IMR-90 (cell line): ENCODE results near the gene PYROXD2. TPM values are rescaled to one million over a fixed set of nuclear protein-coding genes. Genes with fewer than 3 reads are reported as not detected.

ENCODE experiments used
- ATAC-seq: fragments of 200-7000 bp; cut with Tn5 transposase; 2 replicates; pipeline ENCODE4 v1.9.1; 2020; ENCODE audit warnings: low read depth, mild to moderate bottlenecking, moderate library complexity
- BruUV-seq: library from RNA; stranded (reverse); fragments of 400-500 nt; replicated peaks from 2 replicates; lab custom pipeline; 2021; lab: Mats Ljungman, UMichigan
- CTCF ChIA-PET: fragments of 300-600 bp; formaldehyde crosslinking; extraction: SDS; loops from one replicate; lab custom pipeline; 2021; ENCODE audit warnings: antibody characterized with exemption; lab: Yijun Ruan, JAX
- POLR2A ChIA-PET: fragments of 300-600 bp; sonication (Branson Sonifier 250); formaldehyde crosslinking; loops from one replicate; lab custom pipeline; 2022; ENCODE audit warnings: antibody characterized with exemption; ENCODE audit not compliant: unreplicated experiment; lab: Charles Lee
- DNase-seq: peaks from one replicate; pipeline ENCODE4 v3.0.0; 2013
- H2AFZ ChIP-seq: replicated peaks from 2 replicates; pipeline ENCODE3; 2013; ENCODE audit warnings: low read length, mild to moderate bottlenecking; ENCODE audit not compliant: poor library complexity
- H2AK5ac ChIP-seq: 2 replicates; pipeline ENCODE4 v1.6.1; 2013; ENCODE audit warnings: low read depth, low read length, inconsistent platforms
- H2AK9ac ChIP-seq: replicated peaks from 2 replicates; pipeline ENCODE3; 2013; ENCODE audit warnings: mild to moderate bottlenecking, low read depth, low read length, moderate library complexity; ENCODE audit not compliant: poor library complexity
- H2BK120ac ChIP-seq: 2 replicates; pipeline ENCODE4 v1.6.1; 2013; ENCODE audit warnings: low read depth, low read length, inconsistent platforms
- H2BK15ac ChIP-seq: 3 replicates; pipeline ENCODE4 v1.6.1; 2013; ENCODE audit warnings: low read depth, low read length, inconsistent platforms
- H2BK20ac ChIP-seq: 2 replicates; pipeline ENCODE4 v1.6.1; 2013; ENCODE audit warnings: low read depth, mild to moderate bottlenecking, inconsistent platforms, low read length, moderate library complexity
- H2BK5ac ChIP-seq: 2 replicates; pipeline ENCODE4 v1.6.1; 2013; ENCODE audit warnings: mild to moderate bottlenecking, low read depth, low read length, inconsistent platforms; ENCODE audit not compliant: poor library complexity, severe bottlenecking
- H3K14ac ChIP-seq: replicated peaks from 2 replicates; pipeline ENCODE4 v1.6.1; 2013; ENCODE audit warnings: low read depth, low read length, inconsistent platforms
- H3K18ac ChIP-seq: 2 replicates; pipeline ENCODE4 v1.6.1; 2013; ENCODE audit warnings: low read depth, low read length, control low read depth
- H3K23ac ChIP-seq: 2 replicates; pipeline ENCODE4 v1.6.1; 2013; ENCODE audit warnings: low read depth, low read length, inconsistent platforms
- H3K27ac ChIP-seq: 2 replicates; pipeline ENCODE4 v1.5.1; 2013; ENCODE audit warnings: mild to moderate bottlenecking, control low read depth, low read length; ENCODE audit not compliant: insufficient read depth
- H3K27me3 ChIP-seq: 2 replicates; pipeline ENCODE4 v1.6.1; 2013; ENCODE audit warnings: low read length; ENCODE audit not compliant: control insufficient read depth, insufficient read depth
- H3K36me3 ChIP-seq: 2 replicates; pipeline ENCODE4 v1.6.1; 2013; ENCODE audit warnings: low read length, mixed read lengths; ENCODE audit not compliant: control insufficient read depth, insufficient read depth
- H3K4ac ChIP-seq: 2 replicates; pipeline ENCODE4 v1.6.1; 2013; ENCODE audit warnings: low read depth, low read length, inconsistent platforms
- H3K4me1 ChIP-seq: 2 replicates; pipeline ENCODE4 v1.6.1; 2013; ENCODE audit warnings: low read length, mixed read lengths; ENCODE audit not compliant: control insufficient read depth, insufficient read depth
- H3K4me2 ChIP-seq: 2 replicates; pipeline ENCODE4 v1.6.1; 2013; ENCODE audit warnings: low read depth, mild to moderate bottlenecking, control low read depth, low read length, moderate library complexity
- H3K4me3 ChIP-seq: 2 replicates; pipeline ENCODE4 v1.5.1; 2013; ENCODE audit warnings: low read depth, mild to moderate bottlenecking, control low read depth, low read length, moderate library complexity; ENCODE audit not compliant: insufficient read depth
- H3K56ac ChIP-seq: 2 replicates; pipeline ENCODE4 v1.6.1; 2013; ENCODE audit warnings: low read length, inconsistent platforms; ENCODE audit not compliant: insufficient read depth; ENCODE audit errors: extremely low read depth
- H3K79me1 ChIP-seq, 2 experiments: 2 replicates each; pipeline ENCODE4 v1.6.1; 2013; ENCODE audit warnings: low read length in 2 of 2, inconsistent platforms in 1 of 2, low read depth in 1 of 2
- H3K9ac ChIP-seq: 2 replicates; pipeline ENCODE4 v1.6.1; 2013; ENCODE audit warnings: low read depth, low read length, control low read depth
- H3K9me1 ChIP-seq: 2 replicates; pipeline ENCODE4 v1.6.1; 2013; ENCODE audit warnings: low read length, inconsistent platforms; ENCODE audit not compliant: insufficient read depth
- H3K9me3 ChIP-seq: 2 replicates; pipeline ENCODE4 v1.6.1; 2013; ENCODE audit warnings: low read length; ENCODE audit not compliant: control insufficient read depth, insufficient read depth
- H4K20me1 ChIP-seq: 2 replicates; pipeline ENCODE4 v1.6.1; 2013; ENCODE audit warnings: low read length, inconsistent platforms; ENCODE audit not compliant: insufficient read depth
- H4K5ac ChIP-seq: 2 replicates; pipeline ENCODE4 v1.6.1; 2013; ENCODE audit warnings: mild to moderate bottlenecking, low read depth, low read length, control low read depth
- H4K8ac ChIP-seq, 2 experiments: 2 replicates each; pipeline ENCODE4 v1.6.1; 2013; ENCODE audit warnings: low read depth in 2 of 2, low read length in 2 of 2, control low read depth in 1 of 2, inconsistent platforms in 1 of 2
- H4K91ac ChIP-seq: 2 replicates; pipeline ENCODE4 v1.6.1; 2013; ENCODE audit warnings: low read depth, low read length, inconsistent platforms; ENCODE audit not compliant: insufficient read depth
- CEBPB ChIP-seq: IDR thresholded peaks from 2 replicates; pipeline ENCODE4 v1.6.1; 2012; ENCODE audit warnings: low read depth, low read length, improper control_type of control experiment
- CHD1 ChIP-seq: IDR thresholded peaks from 2 replicates; pipeline ENCODE4 v1.6.1; 2012; ENCODE audit warnings: low read depth, low read length, improper control_type of control experiment
- FOS ChIP-seq: fragments of 150-350 bp; IDR thresholded peaks from 2 replicates; pipeline ENCODE4 v1.6.1; 2016; ENCODE audit warnings: low read depth, low read length
- POLR2A ChIP-seq: IDR thresholded peaks from 2 replicates; pipeline ENCODE4 v1.6.1; 2012; ENCODE audit warnings: mild to moderate bottlenecking, low read depth, low read length
- RAD21 ChIP-seq: IDR thresholded peaks from 2 replicates; pipeline ENCODE4 v1.6.1; 2012; ENCODE audit warnings: low read length, improper control_type of control experiment
- WGBS, 2 experiments: methylation state at CpG; one replicate each; pipeline versions ENCODE4 v1.1.5 to v1.1.7; 2013; ENCODE audit warnings: missing lambda C conversion rate in 2 of 2; ENCODE audit not compliant: insufficient read length in 1 of 2; ENCODE audit errors: extremely low coverage in 2 of 2; 5-methylcytosine and 5-hydroxymethylcytosine counted together
- dilution Hi-C: fragments of 300-500 bp; cut with HindIII; formaldehyde crosslinking; loops from one replicate; pipeline ENCODE4 v1.14.3; 2018; ENCODE audit warnings: low sequenced_read_pairs; ENCODE audit not compliant: unreplicated experiment
- in situ Hi-C: fragments of 300-500 bp; cut with MboI; formaldehyde crosslinking; loops from 3 replicates; pipeline ENCODE4 v1.14.3; 2019; ENCODE audit warnings: low sequenced_read_pairs, inconsistent platforms, mixed read lengths
- intact Hi-C: fragments of 100-400 bp; cut with micrococcal nuclease; formaldehyde crosslinking; loops from 2 replicates; pipeline ENCODE4 v1.10.0; 2022
- polyA plus RNA-seq, 3 experiments: library from polyadenylated mRNA; depleted of rRNA; stranded (reverse); fragments of >200 nt; gene quantifications; 2 replicates each; pipeline ENCODE4 v1.2.3, GENCODE V29; 2012; ENCODE audit warnings: low replicate concordance in 1 of 3
- total RNA-seq: library from RNA; depleted of rRNA; stranded (reverse); fragments of >200 nt; gene quantifications from 2 replicates; pipeline ENCODE4 v1.2.3, GENCODE V29; 2012
- TF ChIP-seq, protein P1 (sequence below): conservative IDR thresholded peaks from 2 replicates; pipeline ENCODE4 v1.5.1; 2012; ENCODE audit warnings: mild to moderate bottlenecking, low read depth, low read length, improper control_type of control experiment

The PYROXD2 gene
- total and polyA plus RNA-seq, 2 of the 4 experiments (the other 2 are of a cell fraction): 6.5 to 16.3 TPM

DNA sequence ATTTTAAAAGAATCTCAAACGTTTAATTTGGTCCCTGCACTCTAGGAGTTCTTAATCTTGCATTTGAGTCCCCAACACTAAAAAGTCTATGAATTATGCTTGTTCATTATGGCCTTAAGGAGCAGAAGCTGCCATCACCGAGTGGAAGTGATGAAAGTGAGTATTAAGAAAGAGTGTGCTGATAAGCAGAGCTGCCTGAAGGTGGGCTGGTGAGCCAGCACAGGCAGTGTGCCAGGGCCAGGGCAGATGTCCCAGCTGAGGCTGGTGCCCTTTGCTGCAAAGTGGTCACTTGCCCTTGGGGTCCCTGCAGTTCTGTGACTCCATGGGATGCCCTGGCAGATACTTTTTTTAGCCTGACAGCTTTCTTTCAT lies 74.1 kb downstream of the PYROXD2 start:
- no peak overlapping the region for H2BK15ac ChIP-seq
- H3K9me3 ChIP-seq: no peaks in the 10 kb centered on the region
- POLR2A ChIA-PET: interaction anchor here (0.6 kb wide), 1 partner anchor 42 kb away, joined by 4 read pairs; no protein-coding TSS in a partner anchor
- no peak overlapping the region for H2BK20ac ChIP-seq
- no peak overlapping the region for H3K4me2 ChIP-seq
- intact Hi-C loops (loop anchor here (1.0 kb wide), 1 partner anchor 8 kb away; no protein-coding TSS in a partner anchor), dilution Hi-C loops (no loop called here), in situ Hi-C loops (no loop called here)
- H3K36me3 ChIP-seq: no peaks in the 10 kb centered on the region
- WGBS, 2 experiments: no CpG with 5 or more reads among the region's 2 CpGs
- H2AK9ac ChIP-seq: no peak overlapping the region
- no peak overlapping the region for H2AK5ac ChIP-seq
- H3K4me3 ChIP-seq: no peak overlapping the region
- no peak overlapping the region for H3K27ac ChIP-seq
- H2BK5ac ChIP-seq: no peak overlapping the region
- CTCF ChIA-PET: interaction anchor here (0.6 to 2.0 kb wide), 4 partner anchors 9 to 71 kb away, joined by 3 to 4 read pairs (median 3); no protein-coding TSS in a partner anchor
- H4K91ac ChIP-seq: no peak overlapping the region
- peak; percentile 38 for DNase-seq
- H4K20me1 ChIP-seq: no peaks in the 10 kb centered on the region
- H4K5ac ChIP-seq: no peak overlapping the region
- no peak overlapping the region for H3K18ac ChIP-seq
- H4K8ac ChIP-seq: no peak overlapping the region
- no peaks in the 10 kb centered on the region for H3K27me3 ChIP-seq
- no peak; the same call in 1 of the 2 replicates for ATAC-seq
- BruUV-seq: no TSS peak
- H3K9ac ChIP-seq: no peak overlapping the region
- H3K23ac ChIP-seq: no peak overlapping the region
- H2BK120ac ChIP-seq: no peak overlapping the region
- H3K4me1 ChIP-seq: peaks cover 10% of the 10 kb centered on the region
- no peak overlapping the region for H3K14ac ChIP-seq
- TF ChIP-seq CEBPB (peak; percentile 46), RAD21 (peak; percentile 23; the same call in 1 of the 2 replicates), FOS (no peak), POLR2A (no peak), CHD1 (no peak)
- TF ChIP-seq, protein P1, sequence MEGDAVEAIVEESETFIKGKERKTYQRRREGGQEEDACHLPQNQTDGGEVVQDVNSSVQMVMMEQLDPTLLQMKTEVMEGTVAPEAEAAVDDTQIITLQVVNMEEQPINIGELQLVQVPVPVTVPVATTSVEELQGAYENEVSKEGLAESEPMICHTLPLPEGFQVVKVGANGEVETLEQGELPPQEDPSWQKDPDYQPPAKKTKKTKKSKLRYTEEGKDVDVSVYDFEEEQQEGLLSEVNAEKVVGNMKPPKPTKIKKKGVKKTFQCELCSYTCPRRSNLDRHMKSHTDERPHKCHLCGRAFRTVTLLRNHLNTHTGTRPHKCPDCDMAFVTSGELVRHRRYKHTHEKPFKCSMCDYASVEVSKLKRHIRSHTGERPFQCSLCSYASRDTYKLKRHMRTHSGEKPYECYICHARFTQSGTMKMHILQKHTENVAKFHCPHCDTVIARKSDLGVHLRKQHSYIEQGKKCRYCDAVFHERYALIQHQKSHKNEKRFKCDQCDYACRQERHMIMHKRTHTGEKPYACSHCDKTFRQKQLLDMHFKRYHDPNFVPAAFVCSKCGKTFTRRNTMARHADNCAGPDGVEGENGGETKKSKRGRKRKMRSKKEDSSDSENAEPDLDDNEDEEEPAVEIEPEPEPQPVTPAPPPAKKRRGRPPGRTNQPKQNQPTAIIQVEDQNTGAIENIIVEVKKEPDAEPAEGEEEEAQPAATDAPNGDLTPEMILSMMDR: 0 out of 2 replicates have a peak, but pooled peaks have one; percentile 6
- no peak overlapping the region for H3K56ac ChIP-seq
- no peak overlapping the region for H3K4ac ChIP-seq
- no peaks in the 10 kb centered on the region for H3K79me1 ChIP-seq
- no peak overlapping the region for H2AFZ ChIP-seq
- no peaks in the 10 kb centered on the region for H3K9me1 ChIP-seq
